ENCODE data around the gene MOB2.
"Not testable (repeated sequence)": the region's sequence is repeated elsewhere in the genome, so short reads cannot be mapped to it uniquely, and the experiment has no call there.

Gene MOB2

DNA sequence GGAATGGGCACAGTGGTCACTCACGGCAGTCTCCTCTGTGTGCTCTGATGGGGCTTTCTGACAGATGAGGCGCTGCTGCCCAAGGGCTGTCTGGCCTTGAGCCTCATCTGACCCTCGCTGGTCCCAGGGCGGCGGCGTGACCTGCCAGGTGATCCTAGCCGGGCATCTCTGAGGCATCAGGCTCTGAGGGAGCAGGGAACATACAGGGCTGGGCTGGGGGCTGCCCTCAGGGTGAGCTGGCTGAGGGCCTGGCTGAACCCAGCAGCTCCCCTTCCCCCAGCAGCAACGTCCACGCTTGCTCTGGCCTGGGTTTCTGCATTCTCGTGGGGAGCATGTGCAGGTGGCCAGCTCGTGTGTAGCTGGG is 47.6 kb downstream of the MOB2 start:
- DNase-seq = no peak

DNA sequence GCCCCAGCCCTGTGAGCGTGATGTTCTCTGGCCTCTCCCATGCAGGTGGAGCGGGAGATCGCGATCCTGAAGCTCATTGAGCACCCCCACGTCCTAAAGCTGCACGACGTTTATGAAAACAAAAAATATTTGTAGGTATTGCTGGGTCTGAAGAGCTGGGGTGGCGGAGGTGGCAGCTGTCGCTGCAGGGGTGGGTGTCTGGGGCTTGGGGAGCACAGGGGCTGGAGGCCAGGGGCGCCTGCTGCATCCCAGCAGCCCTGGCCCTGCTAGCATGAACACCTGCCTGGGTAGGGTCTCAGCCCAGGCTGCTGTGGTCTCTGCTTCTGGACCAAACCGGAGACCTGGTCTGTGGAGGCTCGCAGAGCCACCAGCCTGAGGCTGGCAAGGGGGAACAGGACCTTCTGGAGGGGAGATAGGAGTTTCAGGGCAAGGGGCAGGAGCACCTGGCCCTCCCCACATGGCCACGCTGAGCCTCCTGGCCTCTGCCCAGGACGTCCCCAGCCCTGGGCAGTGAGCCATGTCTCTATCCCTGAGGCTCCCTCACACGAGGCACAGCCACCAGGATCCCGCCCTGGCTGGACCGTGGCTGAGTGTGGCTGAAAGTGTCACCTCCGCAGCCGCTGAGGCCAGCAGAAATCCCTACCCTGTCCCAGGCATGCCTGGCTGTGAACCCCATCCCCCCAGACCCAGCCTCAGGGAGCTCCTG is 48.2 kb downstream of the MOB2 start:
- DNase-seq = no peak

DNA sequence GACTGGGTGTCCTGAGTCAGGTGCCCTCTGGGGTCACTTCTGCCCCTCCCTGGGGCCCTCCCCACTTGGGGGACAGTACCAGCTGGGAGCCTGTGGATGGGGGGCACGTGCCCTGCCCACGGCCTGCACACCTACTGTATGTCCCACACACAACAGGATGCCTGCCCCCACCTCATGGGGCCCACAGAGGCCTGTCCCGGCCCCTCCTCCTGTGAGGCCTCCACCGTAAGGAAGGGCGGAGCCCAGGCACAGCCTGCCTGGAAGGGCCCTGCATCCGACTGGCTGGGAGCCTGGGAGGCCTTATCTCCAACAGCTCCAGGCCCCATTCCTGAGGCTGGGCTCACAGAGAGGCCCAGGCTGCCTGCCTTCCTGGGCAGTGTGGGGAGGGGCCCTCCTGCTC is 49.1 kb downstream of the MOB2 start:
- no peak for DNase-seq

DNA sequence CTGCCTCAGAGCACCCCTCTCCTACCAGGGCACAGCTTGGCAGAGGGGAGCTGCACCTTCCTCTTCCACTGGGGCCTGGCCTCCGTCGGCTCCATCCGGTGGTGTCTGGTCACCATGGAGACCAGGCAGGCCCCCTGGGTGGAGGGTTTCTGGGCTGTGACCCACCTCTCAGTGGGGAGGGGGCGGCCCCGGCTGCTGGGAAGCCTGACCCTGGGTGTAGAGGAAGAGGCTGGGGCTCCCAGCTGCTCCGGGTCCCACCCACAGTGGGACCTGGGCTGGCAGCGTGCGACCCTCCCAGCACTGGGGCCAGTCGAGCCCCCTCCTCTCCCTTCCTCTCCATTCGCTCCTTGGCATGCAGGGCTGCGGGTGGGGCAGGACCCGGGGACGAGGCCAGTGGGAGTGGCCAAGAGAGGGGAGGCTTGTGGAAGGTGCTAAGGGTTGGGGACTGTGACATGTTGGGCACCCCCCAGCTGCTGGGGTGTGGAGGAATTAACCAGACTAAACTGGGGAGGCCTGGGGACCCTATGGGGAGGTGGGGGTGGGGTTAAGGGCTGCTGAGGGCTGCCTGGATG is 50.0 kb downstream of the MOB2 start:
- no peak for DNase-seq

DNA sequence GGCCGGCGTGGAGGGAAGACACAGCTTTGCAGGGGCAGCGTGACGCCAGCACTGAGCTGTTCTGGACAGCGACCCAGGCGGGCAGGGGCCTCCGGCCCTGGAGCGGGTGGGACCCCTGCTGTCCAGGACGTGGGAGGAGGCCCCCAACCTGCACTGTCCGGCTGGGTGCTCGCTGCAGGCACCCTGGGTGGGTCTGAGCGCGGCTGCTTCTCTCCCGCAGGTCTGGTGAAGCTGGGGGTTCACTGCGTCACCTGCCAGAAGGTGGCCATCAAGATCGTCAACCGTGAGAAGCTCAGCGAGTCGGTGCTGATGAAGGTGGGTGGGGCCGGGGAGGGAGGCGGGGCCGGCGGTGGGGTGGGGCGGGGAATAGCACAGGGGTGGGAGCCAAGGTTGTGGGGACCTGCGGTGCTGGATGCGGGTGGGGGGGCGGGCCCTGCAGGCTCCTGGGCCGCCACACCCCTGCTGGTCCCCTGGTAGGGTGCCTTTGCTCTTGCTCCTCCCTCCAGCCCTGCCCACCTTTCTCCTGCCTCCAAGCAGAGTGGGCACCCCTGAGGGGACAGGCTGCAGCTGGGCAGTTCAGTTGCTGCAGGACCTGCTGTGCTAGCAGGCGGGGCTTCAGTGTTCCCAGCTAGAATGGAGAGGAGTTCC is 50.6 kb downstream of the MOB2 start:
- no peak for DNase-seq

DNA sequence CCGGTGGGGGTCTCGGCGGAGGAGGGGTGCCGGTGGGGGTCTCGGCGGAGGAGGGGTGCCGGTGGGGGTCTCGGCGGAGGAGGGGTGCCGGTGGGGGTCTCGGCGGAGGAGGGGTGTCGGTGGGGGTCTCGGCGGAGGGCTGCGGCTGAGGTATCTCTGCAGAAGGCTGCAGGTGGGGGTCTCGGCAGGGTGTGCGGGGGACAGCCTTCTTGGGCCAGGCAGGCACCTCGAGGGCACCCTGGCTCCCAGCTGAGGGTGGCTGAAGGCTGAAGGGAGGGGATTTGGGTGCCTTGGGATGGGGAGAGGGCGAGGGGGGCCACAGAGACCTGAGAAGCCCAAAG is 51.1 kb downstream of the MOB2 start:
- DNase-seq = not testable (repeated sequence)

DNA sequence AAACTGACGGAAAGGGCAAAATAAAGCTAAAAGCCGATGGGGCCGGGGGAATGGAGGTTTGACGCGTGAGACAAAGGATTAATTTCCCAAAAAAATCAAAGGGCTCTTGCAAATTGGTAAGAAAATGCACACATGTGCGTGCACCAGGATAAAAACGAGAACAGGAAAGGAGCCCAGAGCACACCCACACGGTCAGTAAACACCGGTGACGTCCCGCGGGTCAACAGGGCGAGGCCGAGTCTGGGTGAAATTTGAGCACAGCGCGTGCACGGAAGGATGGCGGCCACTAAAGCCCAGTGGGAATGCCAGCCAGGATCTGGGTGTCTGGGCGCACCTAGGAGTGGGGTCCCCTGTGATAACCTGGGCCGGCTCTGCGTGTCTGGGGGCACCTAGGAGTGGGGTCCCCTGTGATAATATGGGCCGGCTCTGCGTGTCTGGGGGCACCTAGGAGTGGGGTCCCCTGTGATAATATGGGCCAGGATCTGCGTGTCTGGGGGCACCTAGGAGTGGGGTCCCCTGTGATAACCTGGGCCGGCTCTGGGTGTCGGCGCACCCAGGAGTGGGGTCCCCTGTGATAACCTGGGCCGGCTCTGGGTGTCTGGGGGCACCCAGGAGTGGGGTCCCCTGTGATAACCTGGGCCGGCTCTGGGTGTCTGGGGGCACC is 52.5 kb downstream of the MOB2 start:
- no peak for DNase-seq

DNA sequence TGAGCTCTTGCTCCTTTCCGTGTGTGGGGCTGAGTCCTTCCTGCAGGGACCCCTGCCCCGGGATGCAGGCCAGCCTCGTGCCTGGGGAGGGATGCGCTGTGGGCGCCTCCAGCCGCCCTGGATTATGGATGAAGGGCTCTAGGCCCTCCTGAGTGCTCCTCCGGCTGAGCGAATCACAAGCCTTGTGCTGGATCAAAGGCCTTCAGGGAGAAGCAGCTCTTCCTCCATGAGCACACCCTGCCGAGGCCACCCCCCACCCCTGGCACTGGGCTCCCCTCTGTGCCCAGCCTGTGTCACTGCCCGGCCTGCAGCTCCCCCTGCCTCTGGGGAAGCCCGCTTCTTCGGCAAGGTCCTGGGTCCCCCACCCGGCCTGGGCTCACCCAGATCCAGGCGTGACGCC is 53.0 kb downstream of the MOB2 start:
- no peak for DNase-seq

DNA sequence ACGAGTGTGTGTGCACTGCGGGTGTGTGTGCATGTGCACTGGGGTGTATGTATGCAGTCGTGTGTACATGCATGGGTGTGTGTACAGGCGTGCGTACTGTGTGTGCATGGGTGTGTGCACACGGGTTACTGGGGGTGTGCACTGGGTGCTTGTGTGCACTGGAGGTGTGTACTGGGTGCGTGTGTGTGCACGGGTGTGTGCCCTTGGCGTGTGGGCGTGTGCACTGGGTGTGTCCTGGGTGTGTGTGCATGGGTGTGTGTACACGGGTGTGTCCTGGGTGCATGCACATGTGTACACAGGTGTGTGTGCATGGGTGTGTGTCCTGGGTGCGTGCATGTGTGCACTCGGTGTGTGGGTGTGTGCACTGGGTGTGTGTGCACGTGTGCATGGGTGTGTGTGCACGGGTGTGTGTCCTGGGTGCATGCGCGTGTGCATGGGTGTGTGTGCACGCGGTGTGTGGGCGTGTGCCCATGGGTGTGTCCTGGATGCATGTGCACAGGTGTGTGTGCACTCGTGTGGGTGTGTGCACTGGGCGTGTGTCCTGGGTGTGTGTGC is 57.7 kb downstream of the MOB2 start:
- no peak for DNase-seq

DNA sequence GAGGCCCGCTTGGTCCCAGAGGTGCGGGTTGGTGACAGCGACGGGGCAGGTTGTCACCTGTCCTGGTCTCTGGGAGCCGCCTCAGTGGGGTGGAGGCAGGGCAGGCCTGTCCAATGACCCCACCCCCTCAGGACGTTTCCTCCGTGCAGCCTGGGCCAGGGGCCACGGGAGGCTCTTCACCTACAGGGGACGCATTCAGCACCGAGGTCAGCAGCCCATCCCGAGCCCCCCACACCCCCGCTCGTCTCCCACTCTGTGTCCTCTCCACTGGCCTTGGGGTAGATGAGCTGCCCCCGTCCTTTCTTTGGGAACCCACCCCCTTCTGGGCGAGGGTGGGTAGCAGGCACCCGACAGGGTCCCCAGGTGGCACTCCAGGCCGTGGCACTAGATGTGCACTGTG is 61.1 kb downstream of the MOB2 start:
- DNase-seq = no peak

DNA sequence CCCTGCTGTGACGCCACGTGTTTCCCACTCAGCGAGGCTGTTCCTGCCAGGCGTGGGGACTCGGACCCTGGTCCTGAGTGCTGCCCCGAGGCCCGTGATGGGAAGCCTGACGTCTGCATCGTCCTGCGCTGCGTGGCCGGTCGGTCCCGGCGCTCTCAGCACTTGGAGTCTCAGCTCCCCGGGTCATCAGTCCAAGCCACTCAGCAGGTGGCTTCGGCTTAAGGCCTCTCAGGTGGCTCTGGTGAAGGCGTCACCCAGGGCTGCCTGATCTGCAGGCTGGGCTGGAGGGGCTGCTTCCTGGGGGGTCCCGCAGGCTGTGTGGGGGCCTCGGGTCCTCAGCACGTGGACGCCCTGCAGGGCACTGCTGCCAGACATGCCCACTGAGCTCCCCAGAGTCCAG is 61.6 kb downstream of the MOB2 start:
- no peak for DNase-seq

DNA sequence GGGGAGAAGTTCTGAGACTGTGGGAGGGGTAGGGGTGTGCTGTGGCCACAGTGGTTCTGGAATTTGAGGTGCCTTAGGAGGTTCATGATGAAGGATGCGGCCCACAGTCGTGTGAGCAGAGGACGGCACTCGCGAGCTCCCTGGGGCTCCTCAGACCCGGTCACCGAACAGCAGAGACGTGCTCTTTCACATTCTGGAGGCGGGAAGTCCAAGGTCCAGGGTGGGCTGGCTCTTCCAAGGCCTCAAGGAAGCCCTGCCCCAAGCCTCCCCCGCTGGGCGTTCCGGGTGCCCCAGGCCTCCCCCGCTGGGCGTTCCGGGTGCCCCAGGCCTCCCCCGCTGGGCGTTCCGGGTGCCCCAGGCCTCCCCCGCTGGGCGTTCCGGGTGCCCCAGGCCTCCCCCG is 63.2 kb downstream of the MOB2 start:
- DNase-seq = not testable (repeated sequence)

DNA sequence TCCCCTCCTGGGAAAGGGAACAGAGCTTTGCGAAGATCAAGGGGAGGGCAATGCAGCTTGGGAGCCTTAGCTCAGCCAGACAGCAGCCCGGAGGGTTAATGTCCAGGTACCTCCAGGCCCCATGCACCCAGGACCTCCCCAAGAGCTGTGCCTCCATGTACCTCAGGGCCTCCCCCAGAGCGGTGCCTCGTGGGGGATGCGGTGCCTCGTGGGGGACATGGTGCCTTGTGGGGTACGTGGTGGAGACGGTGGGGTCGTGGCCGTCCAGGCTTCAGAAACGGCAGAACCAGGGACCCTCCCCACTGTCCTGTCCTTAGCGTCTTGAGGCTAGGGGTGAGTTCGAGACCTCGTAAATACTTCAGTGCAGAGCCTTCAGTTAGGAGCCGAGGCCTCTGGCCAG is 63.6 kb downstream of the MOB2 start:
- no peak for DNase-seq

DNA sequence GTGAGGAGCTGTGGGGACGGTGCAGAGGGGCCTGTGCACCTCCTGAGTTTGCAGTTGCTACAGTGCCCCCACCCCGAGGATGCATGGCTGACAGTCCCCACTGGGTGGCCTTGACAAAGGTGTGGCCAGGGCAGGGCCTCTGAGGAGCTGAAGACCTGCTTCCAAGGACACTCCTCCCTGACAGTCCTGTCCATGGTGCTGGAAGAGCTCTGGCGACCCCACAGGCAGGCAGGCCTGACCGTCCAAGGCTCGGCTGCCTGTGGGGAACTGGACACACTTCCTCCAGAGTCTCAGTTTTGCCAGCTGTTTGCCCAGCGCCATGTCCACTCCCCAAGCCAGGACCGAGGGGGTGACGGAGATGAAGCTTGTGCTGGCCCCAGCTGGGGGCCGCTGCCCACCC is 64.1 kb downstream of the MOB2 start:
- DNase-seq = no peak

DNA sequence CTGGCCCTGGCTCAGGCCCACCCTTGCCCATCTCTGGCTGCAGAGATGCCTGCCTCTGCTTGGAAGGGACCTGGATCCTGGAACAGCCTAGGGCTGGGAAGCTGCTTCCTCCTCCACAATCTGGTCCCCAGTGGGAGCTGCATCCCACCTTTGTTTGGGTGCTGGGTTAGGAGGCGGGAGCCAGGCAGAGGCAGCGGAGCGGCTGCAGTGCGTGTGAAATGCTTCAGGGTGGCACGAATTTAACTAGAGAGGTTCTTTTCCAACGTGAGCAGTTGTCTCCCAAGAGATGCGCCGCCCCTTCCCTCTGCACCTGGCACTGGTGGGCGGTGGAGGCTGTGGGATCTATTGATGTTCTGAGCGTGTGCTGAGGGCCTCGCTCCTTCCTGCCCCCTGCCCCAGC is 65.3 kb downstream of the MOB2 start:
- no peak for DNase-seq

DNA sequence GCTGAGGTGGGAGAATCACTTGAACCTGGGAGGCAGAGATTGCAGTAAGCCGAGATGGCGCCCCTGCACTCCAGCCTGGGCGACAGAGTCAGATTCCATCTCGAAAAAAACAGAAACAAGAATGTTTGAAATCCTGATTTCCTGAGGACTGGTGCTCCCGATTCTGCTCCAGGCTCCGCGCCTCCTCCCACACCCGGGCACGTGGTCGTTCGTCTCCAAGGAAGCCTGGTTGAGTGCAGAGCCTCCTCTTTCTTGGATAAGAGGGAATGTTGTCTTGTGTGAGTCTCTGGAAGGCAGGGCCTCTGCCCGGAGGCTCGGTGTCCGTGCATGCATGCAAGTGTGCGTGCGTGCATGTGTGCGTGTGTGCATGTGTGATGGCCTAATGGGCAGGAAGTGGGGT is 66.8 kb downstream of the MOB2 start:
- no peak for DNase-seq
